ENCODE results near the gene ZNF407. TPM values are rescaled to one million over a fixed set of nuclear protein-coding genes. Genes with fewer than 3 reads are reported as not detected.

The ZNF407 gene
- total and polyA plus RNA-seq, 12 donors: 2.5 to 14.9 (median 12.7) TPM

DNA sequence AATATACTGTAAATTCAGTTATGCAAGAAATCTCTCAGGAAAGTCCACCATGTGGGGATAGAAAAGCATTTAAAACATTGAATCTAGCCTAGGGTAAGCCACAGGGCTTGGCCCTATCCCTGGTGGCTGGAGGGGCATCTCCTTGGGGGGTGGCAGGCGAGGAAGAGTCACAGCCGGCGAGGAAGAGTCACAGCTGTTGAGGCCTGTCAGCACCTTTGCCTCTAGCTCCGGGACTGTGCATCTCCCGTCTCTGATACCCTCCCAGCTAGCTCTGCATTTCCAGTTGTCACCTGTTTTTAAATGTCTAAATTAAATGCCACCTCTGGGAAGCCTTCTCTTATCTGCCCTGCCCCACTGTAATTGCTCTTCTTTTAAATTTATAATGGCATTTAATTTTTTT, 276.7 kb downstream of the ZNF407 start:
- TF ChIP-seq, protein P1, sequence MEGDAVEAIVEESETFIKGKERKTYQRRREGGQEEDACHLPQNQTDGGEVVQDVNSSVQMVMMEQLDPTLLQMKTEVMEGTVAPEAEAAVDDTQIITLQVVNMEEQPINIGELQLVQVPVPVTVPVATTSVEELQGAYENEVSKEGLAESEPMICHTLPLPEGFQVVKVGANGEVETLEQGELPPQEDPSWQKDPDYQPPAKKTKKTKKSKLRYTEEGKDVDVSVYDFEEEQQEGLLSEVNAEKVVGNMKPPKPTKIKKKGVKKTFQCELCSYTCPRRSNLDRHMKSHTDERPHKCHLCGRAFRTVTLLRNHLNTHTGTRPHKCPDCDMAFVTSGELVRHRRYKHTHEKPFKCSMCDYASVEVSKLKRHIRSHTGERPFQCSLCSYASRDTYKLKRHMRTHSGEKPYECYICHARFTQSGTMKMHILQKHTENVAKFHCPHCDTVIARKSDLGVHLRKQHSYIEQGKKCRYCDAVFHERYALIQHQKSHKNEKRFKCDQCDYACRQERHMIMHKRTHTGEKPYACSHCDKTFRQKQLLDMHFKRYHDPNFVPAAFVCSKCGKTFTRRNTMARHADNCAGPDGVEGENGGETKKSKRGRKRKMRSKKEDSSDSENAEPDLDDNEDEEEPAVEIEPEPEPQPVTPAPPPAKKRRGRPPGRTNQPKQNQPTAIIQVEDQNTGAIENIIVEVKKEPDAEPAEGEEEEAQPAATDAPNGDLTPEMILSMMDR (IDR thresholded peaks at IDR 0.05): no peak
- H3K27me3 ChIP-seq: no peaks in the 10 kb centered on the region
- intact Hi-C loops (cut with DNase I): loop anchor here in 1 of 10 donors (10.0 kb wide), 1 partner anchor 210 kb away; no protein-coding TSS in a partner anchor
- H3K4me1 ChIP-seq: peaks cover 0 to 15% (median 0%) of the 10 kb centered on the region in 9 donors
- H3K36me3 ChIP-seq: peaks cover 0 to 15% (median 0%) of the 10 kb centered on the region in 9 donors
- H3K9me3 ChIP-seq: no peaks in the 10 kb centered on the region
- DNase-seq: no peak
- 67 to 77% methylated on average over 5 of the region's 5 CpGs for WGBS, 2 donors
- no peak overlapping the region for H3K4me3 ChIP-seq
- H3K27ac ChIP-seq: no peak overlapping the region
- peak in 1 of 8 donors; percentile 57 for ATAC-seq

DNA sequence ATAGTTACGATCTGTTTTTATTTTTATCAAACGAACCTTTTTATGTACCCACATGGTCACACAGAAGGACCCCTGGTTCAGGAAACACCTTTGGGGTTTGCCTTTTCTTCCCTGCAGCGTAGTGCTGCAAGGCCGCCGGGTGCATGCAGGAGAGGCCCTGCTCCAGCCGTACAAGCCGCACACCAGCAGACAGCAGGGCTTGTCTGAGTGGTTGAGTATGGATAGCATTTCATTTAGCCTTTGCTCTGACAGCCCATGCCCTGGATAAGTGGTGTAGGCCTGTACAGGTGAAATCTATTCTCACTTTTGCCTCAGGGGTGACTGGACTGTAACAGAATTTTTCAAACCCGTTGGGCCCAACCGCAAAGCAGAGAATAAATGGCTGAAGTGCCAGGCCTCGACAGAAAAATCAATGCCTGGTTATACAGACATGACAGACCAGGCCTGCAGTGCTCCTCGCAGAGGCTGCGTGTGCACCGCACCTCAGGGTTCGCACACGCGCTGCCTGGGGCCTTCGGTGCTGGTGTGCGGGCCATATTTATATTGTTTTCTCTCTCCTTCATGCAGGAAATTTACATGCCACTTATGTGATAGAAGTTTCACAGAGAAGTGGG, 279.1 kb downstream of the ZNF407 start:
- peak in 1 of 8 donors; percentile 12 for ATAC-seq

DNA sequence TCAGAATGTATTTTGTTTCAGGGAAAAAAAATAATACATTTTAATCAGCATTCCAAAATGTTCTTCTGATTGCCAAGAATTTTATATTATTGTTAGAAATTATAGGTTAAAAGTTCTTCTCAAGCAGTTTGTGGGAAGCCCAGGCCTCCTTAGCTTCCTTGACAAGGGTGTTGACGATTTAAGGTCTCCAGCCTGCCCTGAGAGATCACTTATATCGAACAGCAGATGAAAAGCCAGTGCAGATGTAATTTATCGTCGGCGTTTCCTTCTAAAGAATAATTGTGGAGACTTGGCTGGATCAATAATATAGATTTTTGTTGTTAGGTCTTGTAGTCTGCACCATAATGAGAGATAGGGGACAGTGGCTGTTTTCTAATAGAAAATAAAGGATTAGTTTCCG, 280.6 kb downstream of the ZNF407 start:
- H3K27me3 ChIP-seq: no peaks in the 10 kb centered on the region
- DNase-seq (no peak), ATAC-seq (no peak)
- intact Hi-C loops (cut with DNase I): loop anchor here in 1 of 10 donors (10.0 kb wide), 1 partner anchor 213 kb away; no protein-coding TSS in a partner anchor
- no peak overlapping the region for H3K4me3 ChIP-seq
- TF ChIP-seq, protein P1 (IDR thresholded peaks at IDR 0.05): no peak
- H3K27ac ChIP-seq: no peak overlapping the region
- H3K4me1 ChIP-seq: peaks cover 0 to 13% (median 0%) of the 10 kb centered on the region in 9 donors
- WGBS, 2 donors: 85 to 89% methylated on average over 6 of the region's 6 CpGs
- H3K9me3 ChIP-seq: no peaks in the 10 kb centered on the region
- peaks cover 0 to 44% (median 4%) of the 10 kb centered on the region in 9 donors for H3K36me3 ChIP-seq

More for the DNA sequence above, 279.1 kb downstream of the ZNF407 start:
- H3K4me1 ChIP-seq: peaks cover 0 to 15% (median 0%) of the 10 kb centered on the region in 9 donors
- no peaks in the 10 kb centered on the region for H3K9me3 ChIP-seq
- H3K36me3 ChIP-seq: peaks cover 0 to 29% (median 4%) of the 10 kb centered on the region in 9 donors
- TF ChIP-seq, protein P1 (IDR thresholded peaks at IDR 0.05): no peak
- DNase-seq: no peak
- 92 to 93% methylated on average over 18 of the region's 18 CpGs for WGBS, 2 donors
- H3K27ac ChIP-seq: no peak overlapping the region
- H3K27me3 ChIP-seq: no peaks in the 10 kb centered on the region
- H3K4me3 ChIP-seq: no peak overlapping the region
- intact Hi-C loops (cut with DNase I): loop anchor here in 1 of 10 donors (10.0 kb wide), 1 partner anchor 212 kb away; no protein-coding TSS in a partner anchor

DNA sequence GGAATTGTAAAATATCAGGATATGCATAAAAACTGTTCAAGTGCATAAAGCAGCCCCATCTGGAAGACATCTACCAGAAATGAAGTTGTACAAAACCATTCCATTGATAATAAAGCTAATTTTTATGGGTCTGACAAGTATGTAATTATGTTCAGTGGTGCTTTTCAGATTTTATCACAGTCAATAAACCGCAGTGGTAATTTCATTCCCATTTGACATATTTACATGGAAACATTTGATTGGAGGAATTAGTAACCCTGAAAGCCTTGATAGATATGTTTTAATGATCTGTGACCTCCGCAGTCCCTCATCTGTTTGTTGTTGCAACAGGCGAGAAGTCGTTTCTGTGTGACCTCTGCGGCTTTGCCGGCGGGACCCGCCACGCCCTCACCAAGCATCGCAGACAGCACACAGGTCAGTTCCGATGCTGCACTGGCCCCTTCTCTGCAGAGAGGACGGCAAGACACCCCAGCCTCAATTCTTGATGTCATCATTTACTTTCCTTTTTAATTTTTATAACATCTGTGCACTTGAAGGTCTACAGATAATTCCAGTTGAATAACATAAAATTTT, 283.1 kb downstream of the ZNF407 start:
- H3K9me3 ChIP-seq: no peaks in the 10 kb centered on the region
- H3K36me3 ChIP-seq: peaks cover 0 to 63% (median 4%) of the 10 kb centered on the region in 9 donors
- no peaks in the 10 kb centered on the region for H3K4me1 ChIP-seq
- DNase-seq: no peak
- no peak overlapping the region for H3K27ac ChIP-seq
- 89 to 90% methylated on average over 12 of the region's 12 CpGs for whole genome bisulfite sequencing, 2 donors
- H3K4me3 ChIP-seq: no peak overlapping the region
- H3K27me3 ChIP-seq: no peaks in the 10 kb centered on the region
- no peak for ATAC-seq
- intact Hi-C loops (cut with DNase I): loop anchor here in 1 of 10 donors (10.0 kb wide), 1 partner anchor 226 kb away; no protein-coding TSS in a partner anchor
- TF ChIP-seq, protein P1 (IDR thresholded peaks at IDR 0.05): no peak
